T-cell (primary cell): Measurements from ENCODE around the gene CTSL. TPM values are rescaled to one million over a fixed set of nuclear protein-coding genes. Genes with fewer than 3 reads are reported as not detected.

Experiments used
- ATAC-seq, 4 experiments: fragments of 200-7000 bp in 3 of 4; fragments of 150-1000 bp in 1 of 4; cut with Tn5 transposase; replicated peaks in 1 of 4; 1 replicate in 3 of 4; 2 replicates in 1 of 4; pipeline ENCODE4 v1.10.0; 2021; ENCODE audit warnings: moderate library complexity in 3 of 4, mild to moderate bottlenecking in 2 of 4, moderate number of reproducible peaks in 1 of 4
- CTCF ChIA-PET, 2 donors: fragments of 300-600 bp; sonication (Branson Sonifier 250); formaldehyde crosslinking; loops; one replicate each; lab custom pipeline; 2022; ENCODE audit warnings: antibody characterized with exemption in 2 of 2; lab: Charles Lee
- POLR2A ChIA-PET, 2 donors: fragments of 300-600 bp; sonication (Branson Sonifier 250); formaldehyde crosslinking; loops; one replicate each; lab custom pipeline; 2022; ENCODE audit warnings: antibody characterized with exemption in 2 of 2; lab: Charles Lee
- DNase-seq, 35 experiments: peaks; one replicate each; pipeline versions ENCODE4 v3.0.0 to v3.0.0-alpha.2; 2013 to 2023
- H3K27ac ChIP-seq: one replicate; pipeline ENCODE4 v1.5.1; 2013; ENCODE audit warnings: low read length
- H3K27me3 ChIP-seq, 2 experiments: replicated peaks in 1 of 2; 1 replicate in 1 of 2; 2 replicates in 1 of 2; pipeline versions ENCODE4 v1.6.1 to v1.7.0; 2013; ENCODE audit warnings: low read length in 1 of 2, mixed read lengths in 1 of 2; ENCODE audit not compliant: control insufficient read depth in 2 of 2, insufficient read depth in 2 of 2; ENCODE audit errors: extremely low read depth in 1 of 2
- H3K36me3 ChIP-seq, 2 donors: 1 replicate in 1 of 2; 2 replicates in 1 of 2; pipeline versions ENCODE4 v1.6.1 to v1.7.0; 2013; ENCODE audit warnings: low read length in 1 of 2; ENCODE audit not compliant: control insufficient read depth in 2 of 2, insufficient read depth in 1 of 2; ENCODE audit errors: extremely low read depth in 1 of 2
- H3K4me1 ChIP-seq, 2 experiments: 1 replicate in 1 of 2; 2 replicates in 1 of 2; pipeline versions ENCODE4 v1.6.1 to v1.7.0; 2013; ENCODE audit warnings: low read length in 2 of 2, mixed read lengths in 1 of 2; ENCODE audit not compliant: insufficient read depth in 2 of 2, control insufficient read depth in 1 of 2; ENCODE audit errors: extremely low read depth in 1 of 2
- H3K4me3 ChIP-seq, 2 donors: 1 replicate in 1 of 2; 2 replicates in 1 of 2; pipeline versions ENCODE4 v1.5.1 to v1.7.0; 2013; ENCODE audit warnings: mild to moderate bottlenecking in 2 of 2, low read length in 1 of 2, moderate library complexity in 1 of 2; ENCODE audit not compliant: control insufficient read depth in 1 of 2; ENCODE audit errors: extremely low read depth in 1 of 2
- H3K9me3 ChIP-seq: 2 replicates; pipeline ENCODE4 v1.7.0; 2013
- H3K27ac Mint-ChIP-seq, 2 donors: one replicate each; pipeline ENCODE4 v1.8.0; 2020 to 2021; ENCODE audit warnings: mild to moderate bottlenecking in 2 of 2, mixed read lengths in 2 of 2
- H3K27me3 Mint-ChIP-seq, 2 donors: one replicate each; pipeline ENCODE4 v1.8.0; 2021 to 2022; ENCODE audit warnings: mixed read lengths in 2 of 2
- H3K36me3 Mint-ChIP-seq: one replicate; pipeline ENCODE4 v1.8.0; 2021; ENCODE audit warnings: mixed read lengths
- H3K4me1 Mint-ChIP-seq, 3 donors: one replicate each; pipeline ENCODE4 v1.8.0; 2020 to 2022; ENCODE audit warnings: mixed read lengths in 3 of 3, mild to moderate bottlenecking in 1 of 3
- H3K4me3 Mint-ChIP-seq, 3 donors: one replicate each; pipeline ENCODE4 v1.8.0; 2020 to 2022; ENCODE audit warnings: mild to moderate bottlenecking in 3 of 3, mixed read lengths in 3 of 3, moderate library complexity in 3 of 3
- H3K9me3 Mint-ChIP-seq, 3 donors: one replicate each; pipeline ENCODE4 v1.8.0; 2020 to 2022; ENCODE audit warnings: mixed read lengths in 3 of 3
- WGBS: methylation state at CpG from one replicate; pipeline ENCODE4 v1.1.5; 2013; ENCODE audit warnings: missing lambda C conversion rate; ENCODE audit not compliant: insufficient coverage; 5-methylcytosine and 5-hydroxymethylcytosine counted together
- total RNA-seq, 35 experiments: library from RNA in 6 of 35; stranded (reverse) in 6 of 35; fragments of 120-200 nt in 1 of 35; gene quantifications; one replicate each; pipeline versions ENCODE4 v1.2.1 to v1.2.4 and lab custom pipeline; 2013 to 2026

Gene CTSL
- total RNA-seq, 5 donors from 2014 or later (not counting 1 experiment from before 2014, with no cell fraction given), result 0.54 to 141 (median 54.5) TPM

DNA sequence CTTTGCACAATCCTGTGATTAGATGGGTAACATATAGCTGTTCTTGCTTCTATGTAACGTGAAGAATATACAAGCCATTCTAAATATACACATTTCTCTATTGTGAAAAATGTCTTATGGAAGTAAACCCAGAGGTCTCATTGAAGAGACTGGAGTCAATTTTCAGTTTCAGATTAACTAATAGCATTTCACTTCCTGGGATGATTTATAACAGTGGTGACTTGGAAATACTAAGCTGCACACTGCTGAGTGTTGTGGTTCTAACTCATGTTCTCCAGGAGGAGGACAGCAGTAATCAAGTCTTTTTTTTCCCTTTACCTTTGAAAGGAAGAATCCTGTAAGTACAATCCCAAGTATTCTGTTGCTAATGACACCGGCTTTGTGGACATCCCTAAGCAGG lies 3.3 kb downstream of the CTSL start:
- DNase-seq (no peak), ATAC-seq (no peak)
- CTCF ChIA-PET, result interaction anchor here in 1 of 2 donors (0.7 kb wide), 1 partner anchor 1422 kb away, joined by 3 read pairs; no protein-coding TSS in a partner anchor
- H3K27ac Mint-ChIP-seq, result no peak overlapping the region
- Histone ChIP-seq H3K27ac (no peak overlapping the region), H3K36me3 (no peaks in the 10 kb centered on the region), H3K27me3 (peaks cover 2 to 25% of the 10 kb centered on the region in 2 experiments), H3K9me3 (no peaks in the 10 kb centered on the region), H3K4me1 (peaks cover 18 to 20% of the 10 kb centered on the region in 2 experiments), H3K4me3 (no peak overlapping the region)
- peaks cover 10% of the 10 kb centered on the region for H3K36me3 Mint-ChIP-seq
- peaks cover 22 to 41% (median 41%) of the 10 kb centered on the region in 3 donors for H3K4me1 Mint-ChIP-seq
- no peak overlapping the region for H3K4me3 Mint-ChIP-seq
- H3K9me3 Mint-ChIP-seq, result no peaks in the 10 kb centered on the region
- peaks cover 14 to 33% of the 10 kb centered on the region in 2 donors for H3K27me3 Mint-ChIP-seq
- WGBS, result 100% methylated on average over 1 of the region's 2 CpGs
- POLR2A ChIA-PET, result no interaction called here

- Histone ChIP-seq H3K27ac (no peak overlapping the region), H3K4me1 (peaks cover 10 to 17% of the 10 kb centered on the region in 2 experiments), H3K36me3 (no peaks in the 10 kb centered on the region), H3K9me3 (no peaks in the 10 kb centered on the region), H3K27me3 (peaks cover 2 to 12% of the 10 kb centered on the region in 2 experiments), H3K4me3 (no peak overlapping the region)
- H3K4me1 Mint-ChIP-seq, result peaks cover 11 to 31% (median 30%) of the 10 kb centered on the region in 3 donors
- peaks cover 17 to 19% of the 10 kb centered on the region in 2 donors for H3K27me3 Mint-ChIP-seq
- H3K4me3 Mint-ChIP-seq, result no peak overlapping the region
- CTCF ChIA-PET, result no interaction called here
- ATAC-seq (no peak), DNase-seq (no peak)
- H3K36me3 Mint-ChIP-seq, result peaks cover 10% of the 10 kb centered on the region
- H3K27ac Mint-ChIP-seq, result no peak overlapping the region
- no peaks in the 10 kb centered on the region for H3K9me3 Mint-ChIP-seq
- WGBS, result no CpG with 5 or more reads among the region's 2 CpGs
- POLR2A ChIA-PET, result no interaction called here
Measured at GRCh38 chr9:87731321-87731720, 5.4 kb downstream of the CTSL start.

DNA sequence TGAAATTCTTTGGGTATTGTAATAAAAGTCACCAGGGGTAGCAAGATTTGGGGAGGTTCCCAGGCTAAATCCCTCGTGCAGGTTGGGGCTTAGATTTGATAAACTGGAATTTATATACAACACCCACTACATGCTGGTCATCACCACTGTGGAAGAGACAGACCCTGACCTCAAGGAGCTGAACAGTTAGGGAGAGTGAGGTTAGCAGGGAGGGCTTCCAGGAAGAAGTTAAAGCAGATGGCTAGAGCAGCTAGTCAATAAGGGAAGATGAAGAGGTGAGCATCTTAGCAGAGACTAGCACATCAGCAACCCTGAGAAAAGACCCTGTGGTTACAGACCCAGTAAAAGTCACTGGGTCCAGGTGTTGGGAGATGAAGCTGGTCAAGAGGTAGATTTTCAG lies 6.4 kb downstream of the CTSL start:
- H3K4me1 ChIP-seq, result peaks cover 0 to 17% of the 10 kb centered on the region in 2 experiments
- H3K4me3 Mint-ChIP-seq, result no peak overlapping the region
- WGBS, result no CpG with 5 or more reads among the region's 1 CpG
- peaks cover 8 to 27% (median 24%) of the 10 kb centered on the region in 3 donors for H3K4me1 Mint-ChIP-seq
- ATAC-seq (no peak), DNase-seq (no peak)
- H3K36me3 Mint-ChIP-seq, result peaks cover 10% of the 10 kb centered on the region
- H3K36me3 ChIP-seq, result no peaks in the 10 kb centered on the region
- peaks cover 15 to 20% of the 10 kb centered on the region in 2 donors for H3K27me3 Mint-ChIP-seq
- peaks cover 2 to 6% of the 10 kb centered on the region in 2 experiments for H3K27me3 ChIP-seq
- no peak overlapping the region for H3K27ac ChIP-seq
- no peaks in the 10 kb centered on the region for H3K9me3 Mint-ChIP-seq
- H3K27ac Mint-ChIP-seq, result no peak overlapping the region
- H3K9me3 ChIP-seq, result no peaks in the 10 kb centered on the region
- no peak overlapping the region for H3K4me3 ChIP-seq
- POLR2A ChIA-PET, result no interaction called here
- CTCF ChIA-PET, result no interaction called here

DNA sequence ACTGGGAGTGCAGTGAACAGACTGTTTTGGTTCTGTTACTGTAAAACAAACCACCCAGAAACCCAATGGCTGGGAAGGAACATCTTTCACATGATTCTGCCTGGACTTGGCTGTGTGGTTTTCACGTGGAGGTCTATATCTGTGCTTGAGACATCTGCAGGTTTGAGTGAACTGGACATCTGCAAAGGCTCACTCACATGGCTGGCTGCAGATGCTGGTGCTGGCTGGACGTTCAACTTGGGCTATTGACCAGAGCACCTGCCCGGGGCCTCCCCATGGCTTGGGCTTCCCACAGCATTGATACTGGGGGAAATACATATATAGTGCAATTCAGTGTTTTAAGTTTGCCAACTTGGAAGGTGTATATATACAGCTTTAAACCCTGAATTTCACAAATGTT lies 6.8 kb downstream of the CTSL start:
- peaks cover 10% of the 10 kb centered on the region for H3K36me3 Mint-ChIP-seq

DNA sequence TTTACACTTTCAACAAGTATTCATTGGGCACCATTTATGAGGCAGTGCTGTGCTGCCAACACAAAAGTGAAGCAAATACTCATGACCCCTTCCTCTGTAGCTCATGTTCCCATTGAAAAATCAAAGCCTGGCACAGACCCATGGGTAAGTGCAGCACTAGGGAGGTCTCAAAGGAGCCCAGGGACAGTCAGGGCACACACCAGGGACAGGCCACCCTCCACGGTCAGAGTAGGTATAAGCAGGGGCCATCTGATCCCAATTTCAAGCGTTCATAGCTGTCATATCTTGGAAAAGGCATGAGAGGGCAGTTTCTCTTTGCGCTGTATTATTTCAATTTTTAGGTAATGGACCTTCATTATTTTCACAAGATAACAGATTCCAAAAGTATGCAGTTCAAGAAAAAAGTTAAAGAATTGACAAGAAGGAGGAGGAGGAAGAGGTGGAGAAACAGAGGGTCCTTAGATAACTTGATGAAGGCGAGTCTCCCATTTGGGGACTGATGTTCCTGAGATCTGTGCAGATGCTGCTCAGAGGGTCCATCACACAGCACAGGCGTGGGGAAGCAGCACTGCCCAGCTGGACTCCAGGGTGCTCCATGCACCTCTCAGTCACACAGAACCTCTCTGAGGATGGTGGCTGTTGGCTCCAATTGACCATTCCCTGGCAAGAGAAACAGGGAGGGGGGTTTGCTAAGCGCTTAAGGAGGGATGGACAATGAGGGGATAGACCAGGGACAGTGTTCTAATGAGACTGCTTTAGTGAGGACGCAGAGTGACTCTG lies 7.5 kb downstream of the CTSL start:
- H3K4me1 ChIP-seq, result peaks cover 0 to 12% of the 10 kb centered on the region in 2 experiments
- no peaks in the 10 kb centered on the region for H3K36me3 ChIP-seq
- Mint-ChIP-seq H3K36me3 (peaks cover 10% of the 10 kb centered on the region), H3K4me1 (peaks cover 0 to 17% (median 13%) of the 10 kb centered on the region in 3 donors), H3K9me3 (no peaks in the 10 kb centered on the region), H3K4me3 (no peak overlapping the region), H3K27ac (no peak overlapping the region), H3K27me3 (peaks cover 19% of the 10 kb centered on the region in 2 donors)
- ChIA-PET POLR2A (no interaction called here), CTCF (no interaction called here)
- no peak overlapping the region for H3K27ac ChIP-seq
- no peak overlapping the region for H3K4me3 ChIP-seq
- WGBS, result 73% methylated on average over 3 of the region's 7 CpGs
- ATAC-seq (no peak), DNase-seq (no peak)
- no peaks in the 10 kb centered on the region for H3K9me3 ChIP-seq
- peaks cover 2 to 6% of the 10 kb centered on the region in 2 experiments for H3K27me3 ChIP-seq

More for the DNA sequence above, 6.8 kb downstream of the CTSL start:
- ChIA-PET CTCF (no interaction called here), POLR2A (no interaction called here)
- Mint-ChIP-seq H3K4me1 (peaks cover 4 to 24% (median 20%) of the 10 kb centered on the region in 3 donors), H3K27me3 (peaks cover 15 to 19% of the 10 kb centered on the region in 2 donors), H3K27ac (no peak overlapping the region), H3K9me3 (no peaks in the 10 kb centered on the region), H3K4me3 (no peak overlapping the region)
- H3K36me3 ChIP-seq, result no peaks in the 10 kb centered on the region
- no peak overlapping the region for H3K27ac ChIP-seq
- H3K4me1 ChIP-seq, result peaks cover 0 to 15% of the 10 kb centered on the region in 2 experiments
- 57% methylated on average over 1 of the region's 3 CpGs for WGBS
- no peak overlapping the region for H3K4me3 ChIP-seq
- no peak for DNase-seq
- no peak for ATAC-seq
- H3K9me3 ChIP-seq, result no peaks in the 10 kb centered on the region
- H3K27me3 ChIP-seq, result peaks cover 2 to 6% of the 10 kb centered on the region in 2 experiments

- no peak overlapping the region for H3K27ac Mint-ChIP-seq
- H3K9me3 Mint-ChIP-seq, result no peaks in the 10 kb centered on the region
- H3K4me1 Mint-ChIP-seq, result peaks cover 0 to 10% (median 8%) of the 10 kb centered on the region in 3 donors
- Histone ChIP-seq H3K27ac (no peak overlapping the region), H3K4me3 (no peak overlapping the region), H3K36me3 (no peaks in the 10 kb centered on the region), H3K27me3 (peaks cover 2 to 6% of the 10 kb centered on the region in 2 experiments), H3K4me1 (peaks cover 0 to 10% of the 10 kb centered on the region in 2 experiments), H3K9me3 (no peaks in the 10 kb centered on the region)
- ATAC-seq (no peak), DNase-seq (no peak)
- H3K4me3 Mint-ChIP-seq, result no peak overlapping the region
- H3K27me3 Mint-ChIP-seq, result peaks cover 19% of the 10 kb centered on the region in 2 donors
- ChIA-PET POLR2A (no interaction called here), CTCF (no interaction called here)
- H3K36me3 Mint-ChIP-seq, result peaks cover 10% of the 10 kb centered on the region
- no CpG with 5 or more reads among the region's 2 CpGs for WGBS
Measured at GRCh38 chr9:87734106-87734505, 8.2 kb downstream of the CTSL start.
